Activated CD4-positive, CD25-positive, alpha-beta regulatory T cell treated with anti-CD3 and anti-CD28 coated beads, Interleukin-2, amount 50 U/mL, for 72 hours (primary cell): ENCODE measurements around the gene KCNQ4.
A peak's percentile ranks its signal among the peaks of the same experiment; 100 is the strongest.

Experiments
- DNase-seq: peaks from one replicate; pipeline ENCODE4 v3.0.0; 2021

Gene KCNQ4

DNA sequence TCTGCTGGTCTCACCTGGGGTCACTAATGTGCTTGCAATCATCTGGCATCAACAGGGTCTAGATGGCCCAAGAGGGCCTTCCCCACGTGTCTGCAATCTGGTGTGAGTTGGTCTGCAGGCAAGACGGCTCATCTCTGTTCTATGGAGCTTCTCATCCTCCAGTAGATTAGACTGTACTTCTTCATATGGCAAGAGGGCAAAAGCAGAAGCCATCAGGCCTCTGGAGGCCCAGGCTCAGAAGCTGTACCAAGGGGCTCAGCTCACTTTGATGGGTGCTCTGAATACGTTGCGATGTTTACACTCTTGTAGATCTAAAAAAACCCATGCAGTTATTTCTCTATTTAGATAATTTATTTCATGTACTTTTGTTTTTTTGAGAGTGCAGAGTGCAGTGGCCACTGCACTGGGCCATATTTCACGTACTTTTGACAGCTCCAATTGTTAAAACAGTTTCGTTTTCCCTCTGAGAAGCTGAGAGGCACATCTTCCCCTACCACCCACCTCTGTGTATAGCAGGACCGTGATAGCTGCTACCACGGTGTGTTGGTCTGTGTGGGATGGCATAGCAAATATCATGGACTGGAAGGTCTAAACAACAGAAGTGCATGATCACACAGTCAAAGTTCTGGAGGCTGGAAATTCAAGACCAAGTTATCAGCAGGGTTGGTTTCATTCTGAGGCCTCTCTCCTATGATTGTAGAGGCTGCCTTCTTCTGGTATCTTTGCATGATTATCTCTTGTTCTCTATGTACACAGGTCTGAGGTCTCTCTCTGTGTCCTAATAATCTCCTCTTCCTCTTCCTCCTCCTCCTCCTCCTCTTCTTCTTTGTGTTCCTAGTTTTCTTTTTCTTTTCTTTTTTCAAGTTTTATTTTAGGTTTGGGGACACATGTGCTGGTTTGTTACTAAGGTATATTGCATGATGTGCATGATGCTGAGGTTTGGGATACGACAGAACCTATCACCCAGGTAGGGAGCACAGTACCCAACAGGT is 61.6 kb downstream of the KCNQ4 start:
- no peak for DNase-seq

DNA sequence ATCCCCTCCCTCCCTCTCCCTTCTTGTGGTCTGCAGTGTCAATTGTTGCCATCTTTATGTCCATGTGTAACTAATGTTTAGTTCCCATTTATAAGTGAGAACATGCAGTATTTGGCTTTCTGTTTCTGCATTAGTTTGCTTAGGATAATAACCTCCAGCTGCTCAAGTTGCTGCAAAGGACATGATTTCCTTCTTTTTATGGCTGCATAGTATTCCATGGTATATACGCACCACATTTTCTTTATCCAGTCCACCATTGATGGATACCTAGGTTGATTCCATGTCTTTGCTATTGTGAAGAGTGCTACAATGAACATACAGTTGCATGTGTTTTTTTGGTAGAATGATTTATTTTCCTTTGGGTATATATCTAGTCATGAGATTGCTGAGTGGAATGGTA is 62.3 kb downstream of the KCNQ4 start:
- DNase-seq: no peak

DNA sequence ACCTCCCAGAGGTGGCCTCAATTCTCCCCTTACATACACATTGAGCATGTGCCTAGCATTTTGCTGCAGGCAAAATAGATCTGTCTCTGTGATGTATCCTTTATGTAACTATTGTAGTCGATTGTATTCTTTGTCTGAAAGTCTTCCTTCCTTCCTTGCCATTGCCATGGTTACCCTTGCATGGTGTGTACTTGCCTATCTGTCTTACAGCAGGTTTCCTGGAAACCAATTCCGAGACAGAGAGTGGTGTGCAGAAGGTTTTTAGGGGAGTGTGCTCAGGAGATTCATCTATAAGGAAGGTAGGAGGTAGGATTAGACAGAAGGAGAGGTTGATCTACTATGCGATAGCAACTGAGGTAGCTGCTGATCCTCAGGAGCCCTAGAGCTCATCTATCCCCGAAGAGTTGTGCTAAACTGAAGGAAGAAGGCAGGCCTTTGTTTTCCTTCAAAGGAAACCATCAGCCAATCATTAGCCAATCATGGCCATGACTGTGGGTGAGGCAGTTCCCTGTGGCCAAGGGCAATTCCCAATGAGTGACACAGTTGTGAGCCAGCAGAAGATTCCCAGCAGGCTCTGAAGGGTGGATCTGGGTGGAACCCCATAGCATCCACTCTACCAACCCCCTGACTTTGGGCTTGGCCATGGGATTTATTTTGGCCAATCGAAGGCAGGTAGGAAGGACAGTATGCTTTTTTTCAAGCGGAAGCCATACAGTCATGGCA is 63.6 kb downstream of the KCNQ4 start:
- DNase-seq: no peak

DNA sequence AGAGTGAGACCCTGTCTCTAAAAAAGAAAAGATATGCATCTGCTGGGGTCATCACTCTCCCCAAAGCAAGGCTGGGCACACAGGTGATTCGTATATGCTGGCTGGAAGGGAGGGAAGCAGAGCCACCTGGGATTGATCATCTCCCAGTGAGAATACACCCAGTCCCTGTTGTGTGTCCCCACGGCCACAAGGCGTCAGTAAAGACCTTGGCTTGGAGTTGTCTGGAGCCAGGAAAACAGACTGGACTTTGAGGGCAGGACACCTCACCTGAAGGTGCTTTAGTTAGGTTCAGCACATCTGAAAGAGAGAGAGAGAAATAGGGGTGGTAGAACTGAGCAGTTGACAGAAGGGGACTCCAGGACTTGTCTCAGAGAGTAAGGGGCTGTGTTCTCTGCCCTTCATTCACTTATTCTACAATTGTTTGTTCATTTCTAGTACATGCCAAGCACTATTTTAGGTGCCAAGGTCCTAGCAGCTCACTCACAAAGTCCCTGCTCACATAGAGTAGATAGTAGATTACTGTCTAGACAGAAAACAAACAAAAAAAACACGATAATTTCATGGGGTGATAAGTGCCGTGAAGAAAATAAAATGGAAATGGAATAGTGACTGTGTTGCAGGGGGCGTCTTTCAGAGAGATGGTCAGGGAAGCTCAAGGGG is 65.1 kb downstream of the KCNQ4 start:
- no peak for DNase-seq

DNA sequence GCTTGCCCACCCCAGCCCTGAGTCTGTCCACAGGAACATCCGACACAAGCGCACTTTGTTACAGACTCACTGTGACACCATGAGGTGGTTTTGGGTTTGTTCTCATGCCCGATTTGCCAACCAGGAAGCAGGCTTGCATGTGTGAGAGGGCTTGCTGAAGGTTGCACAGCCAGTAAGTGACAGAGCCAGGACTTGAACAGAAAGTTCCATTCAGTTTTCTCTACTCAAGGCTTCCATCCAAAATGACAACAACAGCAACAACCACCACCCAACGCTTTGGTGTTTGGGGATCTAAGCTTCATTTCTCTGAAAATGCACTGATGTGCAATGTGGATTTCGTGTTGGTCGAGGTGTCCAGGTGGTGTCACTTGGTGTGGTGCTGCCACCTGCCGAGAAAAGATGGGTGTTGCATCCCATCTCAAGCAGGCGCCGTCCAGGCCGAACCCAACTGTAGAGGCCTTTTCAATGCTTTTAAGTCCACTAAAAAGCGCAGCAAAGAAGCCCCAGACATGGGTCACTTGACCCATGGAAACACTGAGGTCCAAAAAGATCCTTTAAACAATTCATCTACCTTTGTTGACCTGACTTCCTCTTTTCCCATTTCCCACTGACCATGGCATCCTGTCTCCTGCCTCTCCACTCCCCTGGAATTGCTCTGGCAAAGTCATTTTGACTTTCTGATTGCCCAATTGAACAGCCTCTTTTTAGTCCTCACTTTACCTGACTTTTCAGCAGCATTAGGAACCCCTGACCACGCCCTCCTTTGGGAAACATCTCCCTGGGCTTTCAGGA is 66.4 kb downstream of the KCNQ4 start:
- peak; percentile 82 for DNase-seq

DNA sequence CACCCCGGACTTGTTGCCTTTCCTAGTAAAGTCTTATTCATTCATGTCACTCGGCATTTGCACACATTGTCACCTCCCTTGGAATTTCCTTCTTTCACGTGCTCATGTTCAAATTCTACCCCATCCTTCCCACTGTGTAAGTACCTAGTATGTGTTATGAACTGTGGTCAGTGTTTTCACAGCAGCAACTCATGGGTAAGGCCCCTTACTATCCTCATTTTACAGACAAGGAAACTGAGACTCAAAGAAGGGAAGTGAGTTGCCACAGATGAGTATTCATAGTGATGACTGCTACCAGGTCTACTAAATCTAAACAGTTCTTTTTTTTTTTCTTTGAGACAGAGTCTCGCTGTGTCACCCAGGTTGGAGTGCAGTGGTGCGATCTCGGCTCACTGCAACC is 68.1 kb downstream of the KCNQ4 start:
- no peak for DNase-seq

DNA sequence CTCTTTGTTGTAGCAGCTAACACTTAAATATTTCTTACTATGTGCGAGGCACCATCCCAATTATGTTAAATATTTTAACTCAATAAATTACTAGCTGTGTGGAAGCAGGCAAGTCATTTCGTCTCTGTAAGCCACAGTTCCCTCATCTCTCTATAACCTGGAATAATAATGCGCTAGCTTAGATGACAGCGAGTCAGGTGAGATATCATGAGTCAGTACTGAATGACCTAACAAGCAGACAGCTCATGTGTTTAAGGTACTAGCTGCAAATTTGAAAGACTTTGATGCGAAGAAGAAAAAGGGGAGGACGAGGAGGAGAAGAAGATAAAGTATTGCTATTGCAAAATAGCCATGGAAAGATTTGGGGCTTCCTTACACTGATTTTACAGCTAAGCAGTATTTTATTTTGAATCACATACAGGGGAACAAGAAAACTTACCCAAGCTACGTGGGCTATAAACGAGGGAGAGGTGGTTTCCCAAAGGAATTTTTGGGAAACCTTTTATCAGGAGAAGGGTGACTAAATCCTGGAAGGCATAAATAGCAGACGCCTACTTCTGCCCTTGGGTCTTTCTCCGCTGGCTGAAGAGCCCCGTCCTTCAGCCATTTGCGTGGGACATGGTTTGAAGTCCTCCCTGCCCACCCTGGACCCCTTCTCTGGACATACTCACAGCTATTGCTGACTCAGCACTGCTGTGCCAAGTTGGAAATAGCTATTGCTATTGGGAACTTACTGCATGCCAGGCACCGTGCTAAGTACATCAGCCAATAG is 69.7 kb downstream of the KCNQ4 start:
- DNase-seq: no peak

DNA sequence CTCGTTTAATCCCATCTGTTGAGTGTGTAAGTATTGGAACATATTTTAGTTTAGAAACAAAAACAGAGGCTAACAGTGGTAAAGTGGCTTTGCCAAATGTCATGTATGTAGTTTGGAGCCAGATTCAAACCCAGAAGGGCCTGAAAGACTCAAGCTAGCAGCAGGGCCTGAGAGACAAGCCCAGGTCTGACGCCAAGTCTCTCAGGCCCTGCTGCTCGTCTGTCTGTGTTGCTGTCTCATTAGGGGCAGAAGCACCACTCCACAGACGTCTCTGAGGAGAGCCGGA is 70.2 kb downstream of the KCNQ4 start:
- no peak for DNase-seq

DNA sequence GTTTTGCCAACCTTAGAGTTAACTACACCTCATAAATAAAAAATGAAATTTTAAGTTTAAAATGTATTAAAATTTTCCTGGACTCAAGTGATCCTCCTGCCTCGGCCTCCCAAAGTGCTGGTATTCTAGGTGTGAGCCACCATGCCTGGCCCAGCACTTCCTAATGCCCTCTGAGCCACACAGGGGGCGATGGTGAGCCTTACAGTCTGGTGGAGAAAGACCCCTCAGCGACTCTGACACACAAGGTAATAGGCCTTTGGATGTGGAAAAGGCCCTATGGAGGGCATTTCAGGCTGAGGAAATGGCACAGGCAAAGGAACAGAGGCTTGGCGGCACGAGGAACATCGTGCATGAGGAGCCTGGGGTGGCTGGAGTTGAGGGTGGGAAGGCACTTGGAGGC is 71.9 kb downstream of the KCNQ4 start:
- DNase-seq: no peak

DNA sequence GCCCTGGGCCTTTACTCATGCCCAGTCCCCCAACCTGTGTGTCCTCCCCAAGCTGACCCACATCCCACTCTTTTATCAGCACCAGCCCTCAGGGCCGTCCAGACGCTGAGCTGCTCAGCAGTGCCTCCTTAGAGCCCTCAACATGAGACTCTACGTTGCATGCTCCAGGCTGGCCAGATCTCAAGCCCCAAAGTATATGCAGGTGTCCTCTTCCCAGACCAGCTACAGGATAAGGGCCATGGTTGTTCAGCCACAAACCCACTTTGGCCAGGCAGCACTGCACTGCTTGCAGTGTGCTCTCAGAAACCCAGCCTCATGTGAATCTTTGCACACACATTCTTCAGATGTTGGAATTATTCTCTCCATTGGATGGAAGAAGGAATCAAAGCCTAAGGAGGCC is 72.5 kb downstream of the KCNQ4 start:
- DNase-seq: no peak

DNA sequence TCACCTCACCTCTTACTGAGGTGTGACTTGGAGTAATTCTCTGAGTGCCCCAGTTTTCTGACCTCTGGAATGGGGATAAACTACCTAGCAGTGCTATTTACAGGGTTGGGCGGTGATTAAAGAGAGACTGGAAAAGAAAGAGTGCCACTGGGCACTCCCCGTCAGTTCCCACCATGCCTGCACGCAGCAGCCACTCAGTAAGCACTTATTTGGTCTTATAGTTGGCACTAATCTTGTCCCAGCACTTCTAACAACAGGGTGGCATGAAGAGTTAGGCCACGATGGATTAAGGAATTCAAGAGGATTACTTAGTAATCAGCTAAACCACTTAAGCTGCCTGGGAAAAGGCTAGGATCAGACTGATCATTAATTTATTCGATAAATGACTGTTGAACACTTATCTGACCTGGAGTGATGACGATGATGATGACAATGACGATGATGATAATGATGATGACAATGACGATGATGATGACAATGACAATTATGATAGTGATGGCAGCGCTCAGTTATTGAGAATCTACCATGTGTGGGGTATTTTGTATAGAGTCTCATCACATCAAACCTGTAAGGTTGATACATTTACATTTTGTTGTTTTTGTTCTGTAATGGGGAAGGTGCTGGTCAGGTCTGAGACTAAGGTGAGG is 73.2 kb downstream of the KCNQ4 start:
- DNase-seq: no peak

DNA sequence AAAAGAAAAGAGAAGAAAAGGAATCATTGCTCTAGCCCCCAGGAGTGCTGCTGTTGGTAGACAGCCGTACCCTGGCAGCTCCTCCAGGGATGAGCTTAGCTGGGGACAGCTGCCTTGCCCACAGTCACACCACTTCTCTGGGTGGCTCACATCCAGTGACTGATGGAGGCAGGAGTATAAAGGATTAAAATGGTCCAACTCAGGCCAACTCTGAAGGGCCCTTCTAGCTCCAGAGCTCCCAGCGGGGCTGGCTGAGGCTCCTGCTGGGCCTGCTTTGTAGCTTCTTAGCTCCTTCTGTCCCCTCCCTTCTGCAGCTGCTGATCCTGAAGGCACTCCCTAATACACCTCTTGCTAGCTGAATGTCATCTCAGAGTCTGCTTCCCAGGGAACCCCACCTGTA is 74.2 kb downstream of the KCNQ4 start:
- DNase-seq: no peak

DNA sequence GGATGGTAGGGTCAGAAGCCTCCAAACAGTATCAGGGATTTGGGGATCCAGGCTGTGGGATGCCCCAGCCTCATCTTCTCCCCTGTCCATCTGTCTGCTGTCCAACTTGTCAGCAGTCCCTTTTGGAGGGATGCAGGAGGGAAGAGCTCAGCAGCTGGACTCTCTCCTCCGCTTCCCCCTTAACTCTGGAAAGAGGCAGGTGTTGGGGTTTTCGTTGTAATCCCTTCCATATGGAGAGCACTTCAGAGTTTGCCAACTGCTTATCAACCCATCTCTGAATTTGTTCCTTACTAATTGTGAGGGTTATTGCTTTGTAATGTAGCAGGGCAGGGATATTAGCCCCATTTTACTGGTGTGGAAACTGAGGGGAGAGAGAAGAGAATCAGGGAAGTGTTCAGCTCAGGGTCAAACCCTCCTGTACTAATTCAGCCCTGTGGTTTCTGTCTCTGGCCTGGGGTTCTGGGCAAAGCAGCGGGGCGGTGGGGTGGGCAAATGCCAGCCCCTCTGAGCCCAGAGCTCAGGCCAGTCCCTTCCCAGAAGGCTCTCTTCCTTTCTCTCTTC is 75.3 kb downstream of the KCNQ4 start:
- DNase-seq: no peak

DNA sequence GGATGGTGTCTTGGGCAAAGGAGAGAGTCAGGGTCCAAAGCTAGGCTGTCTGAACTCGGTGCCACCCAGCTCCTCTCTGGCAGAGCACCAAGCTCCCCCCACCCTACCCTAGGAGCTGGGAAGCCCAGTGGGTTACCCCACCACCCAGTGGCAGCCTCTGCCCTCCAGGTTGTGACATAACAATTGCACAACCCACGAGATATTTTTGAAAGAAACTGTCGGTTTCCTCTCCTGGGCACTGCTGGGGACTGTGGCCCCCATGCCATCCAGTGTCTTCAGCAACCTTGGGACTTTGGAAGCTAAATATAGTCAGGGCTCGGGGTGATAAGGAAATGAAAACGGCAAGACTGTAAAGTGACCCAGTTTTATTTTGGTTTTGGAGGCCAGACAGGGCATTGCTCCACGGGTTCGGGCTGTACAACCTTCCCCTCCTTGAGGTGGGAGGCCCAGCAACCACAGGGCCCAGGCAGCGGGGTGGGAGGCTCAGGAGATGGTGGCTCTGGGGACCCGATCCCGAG is 77.2 kb downstream of the KCNQ4 start:
- DNase-seq: no peak

DNA sequence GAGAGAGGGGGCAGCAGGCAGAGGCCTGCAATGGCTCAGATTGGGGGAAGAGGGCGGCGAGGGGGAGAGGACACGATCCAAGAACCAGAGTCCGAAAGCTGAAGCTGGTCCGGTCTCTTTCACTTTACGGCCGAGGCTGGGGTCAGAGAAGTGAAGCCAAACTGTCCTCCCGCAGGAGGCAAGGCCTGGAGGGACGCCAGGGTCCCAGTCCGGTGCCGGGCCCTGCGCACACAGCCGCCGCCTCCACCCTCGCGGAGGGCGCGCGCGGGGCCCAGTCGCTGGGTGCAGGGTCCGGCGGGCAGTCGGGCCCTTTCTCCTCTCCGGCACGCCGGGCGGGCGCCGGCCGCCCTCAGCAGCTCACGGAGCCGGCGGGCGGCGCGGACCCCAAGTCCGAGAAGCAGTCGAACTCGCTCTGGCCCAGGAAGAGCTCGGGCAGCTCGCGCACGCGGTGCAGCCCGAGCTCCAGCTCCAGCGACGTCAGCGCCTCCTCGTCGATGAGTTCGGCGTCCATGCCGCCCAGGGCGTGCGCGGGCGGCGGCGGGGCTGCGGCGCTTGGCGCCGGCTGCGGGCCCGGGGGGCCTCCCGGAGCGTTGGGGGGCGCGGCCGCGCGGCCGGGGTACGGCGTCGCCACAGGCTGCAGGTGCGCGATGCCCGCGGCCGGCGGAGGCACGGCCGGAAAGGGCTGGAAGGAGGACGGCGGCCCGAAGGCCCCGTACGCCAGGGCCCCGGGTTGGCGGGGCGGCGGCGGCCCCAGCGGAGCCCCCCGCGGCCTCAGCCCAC is 77.8 kb downstream of the KCNQ4 start:
- peak; percentile 52 for DNase-seq

DNA sequence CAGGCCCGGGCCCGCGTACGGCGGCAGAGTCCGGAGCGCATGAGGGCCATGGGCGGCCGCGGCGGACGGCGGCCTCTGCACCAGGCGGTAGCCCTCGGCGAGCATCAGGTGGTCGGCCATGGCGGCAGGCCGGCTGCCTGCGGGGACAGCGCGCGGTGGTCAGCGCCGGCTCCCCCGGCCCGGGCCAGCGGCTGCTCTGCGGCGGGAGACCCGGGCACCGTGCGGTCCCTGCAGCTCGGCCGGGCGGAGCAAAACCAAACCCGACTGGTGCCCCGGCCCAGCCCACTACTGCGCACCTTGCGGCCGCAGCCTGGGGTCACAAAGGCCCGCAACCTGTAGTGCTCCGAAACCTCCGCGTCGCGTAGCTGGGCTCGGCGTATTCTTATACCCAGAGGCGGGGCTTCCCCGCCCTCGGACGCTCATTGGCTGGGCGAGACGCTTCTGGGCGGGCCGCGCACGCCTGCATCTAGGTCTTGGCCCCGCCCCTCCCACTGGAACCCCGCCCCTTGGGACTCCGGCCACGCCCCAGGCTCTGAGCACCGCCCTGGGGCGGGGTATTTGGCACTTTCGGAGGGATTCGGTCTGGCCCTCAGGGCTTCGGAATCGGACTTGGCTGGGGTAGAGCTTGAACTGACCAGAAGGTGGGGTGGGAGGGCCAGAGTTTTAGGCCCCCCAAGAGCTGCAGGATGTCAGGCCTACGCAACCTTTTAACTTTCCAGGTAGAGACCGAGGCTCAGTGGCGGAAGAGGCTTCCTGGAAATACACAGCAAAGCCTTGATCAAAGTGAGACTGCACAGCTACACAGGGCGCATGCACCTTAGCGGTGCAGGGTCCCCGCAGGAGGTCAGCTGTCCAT is 78.6 kb downstream of the KCNQ4 start, which contains the start of gene CITED4:
CITED4 (minus strand) TSS at position 356 of the 856 bp plus-strand sequence; CDS start at position 120, 236 bp downstream.
- DNase-seq: peak; percentile 96

DNA sequence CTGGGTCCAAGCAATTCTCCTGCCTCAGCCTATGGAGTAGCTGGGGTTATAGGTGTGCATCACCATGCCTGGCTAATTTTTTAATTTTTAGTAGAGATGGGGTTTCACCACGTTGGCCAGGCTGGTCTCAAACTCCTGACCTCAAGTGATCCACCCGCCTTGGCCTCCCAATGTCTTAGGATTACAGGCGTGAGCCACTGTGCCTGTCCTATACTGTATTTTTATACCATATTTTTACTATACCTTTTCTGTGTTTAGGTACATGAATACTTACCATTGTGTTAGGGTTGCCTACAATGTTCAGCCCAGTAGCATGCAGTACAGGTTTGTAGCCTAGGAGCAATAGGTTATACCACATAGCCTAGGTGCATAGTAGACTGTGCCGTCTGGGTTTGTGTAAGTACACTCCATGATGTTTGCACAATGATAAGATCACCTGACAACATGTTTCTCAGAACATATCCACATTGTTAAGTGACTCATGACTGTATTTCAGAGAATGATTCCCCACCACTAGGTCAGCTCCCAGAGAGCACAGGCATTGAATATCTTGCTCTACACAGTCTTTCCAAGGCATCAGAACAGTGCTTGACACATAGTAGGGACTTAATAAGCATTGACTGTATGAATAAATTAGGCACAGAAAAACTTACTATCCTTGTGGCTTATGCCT is 84.6 kb downstream of the KCNQ4 start:
- DNase-seq: no peak

DNA sequence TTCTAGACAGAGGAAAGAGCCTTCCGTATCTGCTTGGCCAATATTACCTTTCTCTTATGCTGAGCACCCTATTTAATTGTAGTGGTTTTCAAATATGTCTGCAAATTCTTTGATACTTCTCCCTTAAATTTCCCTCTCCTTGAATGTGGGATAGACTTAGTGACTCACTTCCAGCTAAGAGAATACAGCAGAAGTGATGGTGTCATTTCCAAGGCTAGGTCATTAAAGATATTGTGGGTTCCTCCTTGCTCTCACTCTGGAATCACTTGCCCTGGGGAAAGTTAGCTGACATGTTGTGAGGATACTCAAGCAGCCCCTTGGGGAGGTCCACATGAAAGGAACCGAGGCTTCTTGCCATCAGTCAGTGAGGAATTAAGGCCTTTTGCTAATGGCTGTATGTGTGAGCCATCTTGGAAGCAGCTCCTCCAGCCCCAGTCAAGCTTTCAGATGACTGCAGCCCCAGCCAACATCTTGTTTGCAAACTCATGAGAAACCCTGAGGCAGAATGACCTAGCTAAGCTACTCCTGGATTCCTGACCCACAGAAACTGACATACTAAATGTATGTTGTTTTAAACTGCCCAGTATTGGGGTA is 86.6 kb downstream of the KCNQ4 start:
- no peak for DNase-seq
